IMR-90 (cell line): ENCODE measurements around the gene PDZD2. TPM values are rescaled to one million over a fixed set of nuclear protein-coding genes. Genes with fewer than 3 reads are reported as not detected.

Source experiments
- ATAC-seq: fragments of 200-7000 bp; cut with Tn5 transposase; 2 replicates; pipeline ENCODE4 v1.9.1; 2020; ENCODE audit warnings: low read depth, mild to moderate bottlenecking, moderate library complexity
- BruUV-seq: library from RNA; stranded (reverse); fragments of 400-500 nt; replicated peaks from 2 replicates; lab custom pipeline; 2021; lab: Mats Ljungman, UMichigan
- CTCF ChIA-PET: fragments of 300-600 bp; formaldehyde crosslinking; extraction: SDS; loops from one replicate; lab custom pipeline; 2021; ENCODE audit warnings: antibody characterized with exemption; lab: Yijun Ruan, JAX
- POLR2A ChIA-PET: fragments of 300-600 bp; sonication (Branson Sonifier 250); formaldehyde crosslinking; loops from one replicate; lab custom pipeline; 2022; ENCODE audit warnings: antibody characterized with exemption; ENCODE audit not compliant: unreplicated experiment; lab: Charles Lee
- DNase-seq: peaks from one replicate; pipeline ENCODE4 v3.0.0; 2013
- H2AFZ ChIP-seq: replicated peaks from 2 replicates; pipeline ENCODE3; 2013; ENCODE audit warnings: low read length, mild to moderate bottlenecking; ENCODE audit not compliant: poor library complexity
- H2AK5ac ChIP-seq: 2 replicates; pipeline ENCODE4 v1.6.1; 2013; ENCODE audit warnings: low read depth, low read length, inconsistent platforms
- H2AK9ac ChIP-seq: replicated peaks from 2 replicates; pipeline ENCODE3; 2013; ENCODE audit warnings: mild to moderate bottlenecking, low read depth, low read length, moderate library complexity; ENCODE audit not compliant: poor library complexity
- H2BK120ac ChIP-seq: 2 replicates; pipeline ENCODE4 v1.6.1; 2013; ENCODE audit warnings: low read depth, low read length, inconsistent platforms
- H2BK15ac ChIP-seq: 3 replicates; pipeline ENCODE4 v1.6.1; 2013; ENCODE audit warnings: low read depth, low read length, inconsistent platforms
- H2BK20ac ChIP-seq: 2 replicates; pipeline ENCODE4 v1.6.1; 2013; ENCODE audit warnings: low read depth, mild to moderate bottlenecking, inconsistent platforms, low read length, moderate library complexity
- H2BK5ac ChIP-seq: 2 replicates; pipeline ENCODE4 v1.6.1; 2013; ENCODE audit warnings: mild to moderate bottlenecking, low read depth, low read length, inconsistent platforms; ENCODE audit not compliant: poor library complexity, severe bottlenecking
- H3K14ac ChIP-seq: replicated peaks from 2 replicates; pipeline ENCODE4 v1.6.1; 2013; ENCODE audit warnings: low read depth, low read length, inconsistent platforms
- H3K18ac ChIP-seq: 2 replicates; pipeline ENCODE4 v1.6.1; 2013; ENCODE audit warnings: low read depth, low read length, control low read depth
- H3K23ac ChIP-seq: 2 replicates; pipeline ENCODE4 v1.6.1; 2013; ENCODE audit warnings: low read depth, low read length, inconsistent platforms
- H3K27ac ChIP-seq: 2 replicates; pipeline ENCODE4 v1.5.1; 2013; ENCODE audit warnings: mild to moderate bottlenecking, control low read depth, low read length; ENCODE audit not compliant: insufficient read depth
- H3K27me3 ChIP-seq: 2 replicates; pipeline ENCODE4 v1.6.1; 2013; ENCODE audit warnings: low read length; ENCODE audit not compliant: control insufficient read depth, insufficient read depth
- H3K36me3 ChIP-seq: 2 replicates; pipeline ENCODE4 v1.6.1; 2013; ENCODE audit warnings: low read length, mixed read lengths; ENCODE audit not compliant: control insufficient read depth, insufficient read depth
- H3K4ac ChIP-seq: 2 replicates; pipeline ENCODE4 v1.6.1; 2013; ENCODE audit warnings: low read depth, low read length, inconsistent platforms
- H3K4me1 ChIP-seq: 2 replicates; pipeline ENCODE4 v1.6.1; 2013; ENCODE audit warnings: low read length, mixed read lengths; ENCODE audit not compliant: control insufficient read depth, insufficient read depth
- H3K4me2 ChIP-seq: 2 replicates; pipeline ENCODE4 v1.6.1; 2013; ENCODE audit warnings: low read depth, mild to moderate bottlenecking, control low read depth, low read length, moderate library complexity
- H3K4me3 ChIP-seq: 2 replicates; pipeline ENCODE4 v1.5.1; 2013; ENCODE audit warnings: low read depth, mild to moderate bottlenecking, control low read depth, low read length, moderate library complexity; ENCODE audit not compliant: insufficient read depth
- H3K56ac ChIP-seq: 2 replicates; pipeline ENCODE4 v1.6.1; 2013; ENCODE audit warnings: low read length, inconsistent platforms; ENCODE audit not compliant: insufficient read depth; ENCODE audit errors: extremely low read depth
- H3K79me1 ChIP-seq, 2 experiments: 2 replicates each; pipeline ENCODE4 v1.6.1; 2013; ENCODE audit warnings: low read length in 2 of 2, inconsistent platforms in 1 of 2, low read depth in 1 of 2
- H3K9ac ChIP-seq: 2 replicates; pipeline ENCODE4 v1.6.1; 2013; ENCODE audit warnings: low read depth, low read length, control low read depth
- H3K9me1 ChIP-seq: 2 replicates; pipeline ENCODE4 v1.6.1; 2013; ENCODE audit warnings: low read length, inconsistent platforms; ENCODE audit not compliant: insufficient read depth
- H3K9me3 ChIP-seq: 2 replicates; pipeline ENCODE4 v1.6.1; 2013; ENCODE audit warnings: low read length; ENCODE audit not compliant: control insufficient read depth, insufficient read depth
- H4K20me1 ChIP-seq: 2 replicates; pipeline ENCODE4 v1.6.1; 2013; ENCODE audit warnings: low read length, inconsistent platforms; ENCODE audit not compliant: insufficient read depth
- H4K5ac ChIP-seq: 2 replicates; pipeline ENCODE4 v1.6.1; 2013; ENCODE audit warnings: mild to moderate bottlenecking, low read depth, low read length, control low read depth
- H4K8ac ChIP-seq, 2 experiments: 2 replicates each; pipeline ENCODE4 v1.6.1; 2013; ENCODE audit warnings: low read depth in 2 of 2, low read length in 2 of 2, control low read depth in 1 of 2, inconsistent platforms in 1 of 2
- H4K91ac ChIP-seq: 2 replicates; pipeline ENCODE4 v1.6.1; 2013; ENCODE audit warnings: low read depth, low read length, inconsistent platforms; ENCODE audit not compliant: insufficient read depth
- CHD1 ChIP-seq: IDR thresholded peaks from 2 replicates; pipeline ENCODE4 v1.6.1; 2012; ENCODE audit warnings: low read depth, low read length, improper control_type of control experiment
- ELK1 ChIP-seq: fragments of 150-350 bp; IDR thresholded peaks from 2 replicates; pipeline ENCODE4 v1.6.1; 2016; ENCODE audit warnings: low read depth, mild to moderate bottlenecking, low read length, moderate library complexity, borderline replicate concordance
- FOS ChIP-seq: fragments of 150-350 bp; IDR thresholded peaks from 2 replicates; pipeline ENCODE4 v1.6.1; 2016; ENCODE audit warnings: low read depth, low read length
- MAFK ChIP-seq: IDR thresholded peaks from 2 replicates; pipeline ENCODE4 v1.6.1; 2012; ENCODE audit warnings: low read depth, low read length, improper control_type of control experiment
- POLR2A ChIP-seq: IDR thresholded peaks from 2 replicates; pipeline ENCODE4 v1.6.1; 2012; ENCODE audit warnings: mild to moderate bottlenecking, low read depth, low read length
- WGBS, 2 experiments: methylation state at CpG; one replicate each; pipeline versions ENCODE4 v1.1.5 to v1.1.7; 2013; ENCODE audit warnings: missing lambda C conversion rate in 2 of 2; ENCODE audit not compliant: insufficient read length in 1 of 2; ENCODE audit errors: extremely low coverage in 2 of 2; 5-methylcytosine and 5-hydroxymethylcytosine counted together
- dilution Hi-C: fragments of 300-500 bp; cut with HindIII; formaldehyde crosslinking; loops from one replicate; pipeline ENCODE4 v1.14.3; 2018; ENCODE audit warnings: low sequenced_read_pairs; ENCODE audit not compliant: unreplicated experiment
- in situ Hi-C: fragments of 300-500 bp; cut with MboI; formaldehyde crosslinking; loops from 3 replicates; pipeline ENCODE4 v1.14.3; 2019; ENCODE audit warnings: low sequenced_read_pairs, inconsistent platforms, mixed read lengths
- intact Hi-C: fragments of 100-400 bp; cut with micrococcal nuclease; formaldehyde crosslinking; loops from 2 replicates; pipeline ENCODE4 v1.10.0; 2022
- polyA plus RNA-seq, 3 experiments: library from polyadenylated mRNA; depleted of rRNA; stranded (reverse); fragments of >200 nt; gene quantifications; 2 replicates each; pipeline ENCODE4 v1.2.3, GENCODE V29; 2012; ENCODE audit warnings: low replicate concordance in 1 of 3
- total RNA-seq: library from RNA; depleted of rRNA; stranded (reverse); fragments of >200 nt; gene quantifications from 2 replicates; pipeline ENCODE4 v1.2.3, GENCODE V29; 2012

PDZD2 gene
- total and polyA plus RNA-seq, 2 of the 4 experiments (the other 2 are of a cell fraction), result under 0.01 to 0.02 TPM

- ChIA-PET CTCF (no interaction called here), POLR2A (no interaction called here)
- Histone ChIP-seq H3K27me3 (peaks cover 28% of the 10 kb centered on the region), H4K91ac (no peak overlapping the region), H3K4me2 (no peak overlapping the region), H3K36me3 (no peaks in the 10 kb centered on the region), H3K27ac (no peak overlapping the region), H2BK20ac (no peak overlapping the region), H3K4ac (no peak overlapping the region), H3K14ac (no peak overlapping the region), H3K4me3 (no peak overlapping the region), H2BK120ac (no peak overlapping the region), H4K8ac (no peak overlapping the region), H2BK5ac (no peak overlapping the region), H3K9me1 (no peaks in the 10 kb centered on the region), H2AFZ (no peak overlapping the region), H3K18ac (no peak overlapping the region), H3K79me1 (no peaks in the 10 kb centered on the region), H3K9ac (no peak overlapping the region), H2AK5ac (no peak overlapping the region), H2AK9ac (no peak overlapping the region), H3K56ac (no peak overlapping the region), H3K9me3 (no peaks in the 10 kb centered on the region), H3K23ac (no peak overlapping the region), H2BK15ac (no peak overlapping the region), H4K5ac (no peak overlapping the region), H4K20me1 (no peaks in the 10 kb centered on the region), H3K4me1 (no peaks in the 10 kb centered on the region; the same call in 1 of the 2 replicates)
- 60% methylated on average over 1 of the region's 3 CpGs; no CpG with 5 or more reads in 1 of the 2 experiments for WGBS, 2 experiments
- BruUV-seq, result no TSS peak
- intact Hi-C loops (no loop called here), dilution Hi-C loops (no loop called here), in situ Hi-C loops (no loop called here)
- TF ChIP-seq CHD1 (no peak), POLR2A (no peak), ELK1 (no peak), FOS (no peak), MAFK (no peak)
- ATAC-seq (no peak), DNase-seq (no peak)
These were observed 324.0 kb downstream of the PDZD2 start for GRCh38 chr5:31962871-31963307.
